Measurements from ENCODE around the gene PLA2G4E.

The PLA2G4E gene

DNA sequence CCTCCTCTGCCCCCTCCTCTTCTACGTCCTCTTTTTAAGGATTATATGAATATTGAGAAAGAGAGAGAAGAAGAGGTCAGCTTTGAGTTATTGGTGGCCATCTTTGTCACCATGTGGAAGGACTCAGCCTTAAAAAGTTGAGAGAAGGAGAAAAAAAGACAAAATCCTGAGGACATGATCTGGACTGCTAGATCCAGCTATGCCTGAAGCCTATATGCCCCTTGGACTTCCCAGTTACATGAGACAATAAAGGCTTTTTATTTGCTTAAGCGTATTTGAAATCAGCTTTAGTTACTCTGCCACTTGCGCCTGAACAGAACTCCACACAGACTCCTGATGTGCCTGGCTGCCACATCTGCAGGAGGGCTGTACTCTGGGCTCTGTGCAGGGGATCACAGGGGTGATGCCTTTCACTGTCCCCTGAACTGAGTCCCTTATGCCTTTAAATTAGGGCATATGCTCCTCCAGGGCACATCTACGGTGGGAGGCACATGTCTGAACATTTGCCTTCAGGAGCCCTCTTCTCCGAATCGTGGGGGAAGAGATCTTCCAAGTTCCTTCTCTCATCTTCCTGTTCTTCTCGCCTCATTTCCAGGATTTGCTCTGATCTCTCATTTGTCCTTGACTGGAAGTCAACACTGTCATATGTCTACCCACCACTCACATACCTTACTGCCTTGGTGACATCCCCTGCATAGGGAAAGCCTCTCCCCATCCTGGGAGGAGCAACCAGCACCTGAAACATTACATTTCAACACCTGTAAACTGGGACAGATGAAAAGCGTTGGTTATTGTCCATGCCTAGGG, 14.0 kb upstream of the PLA2G4E start:
- no peaks in the 10 kb centered on the region for H3K27me3 ChIP-seq (ENCODE audit: insufficient read depth, low read length)
- no peaks in the 10 kb centered on the region for H4K20me1 ChIP-seq (ENCODE audit: insufficient read depth, low read length)
- peak overlapping the region; percentile 59 for H3K4me2 ChIP-seq (ENCODE audit: low read length)
- no peaks in the 10 kb centered on the region for H3K79me2 ChIP-seq (ENCODE audit: insufficient read depth, low read length)
- no peak overlapping the region for H2AFZ ChIP-seq (ENCODE audit: low read length)
- no peaks in the 10 kb centered on the region for H3K9me2 ChIP-seq (ENCODE audit: low read depth, low read length)
- H3K4me3 ChIP-seq (ENCODE audit: low read depth, low read length, poor library complexity, severe bottlenecking), result peak overlapping the region; percentile 40
- no peaks in the 10 kb centered on the region for H3K9me3 ChIP-seq (ENCODE audit: low read length)
- no peak for TF ChIP-seq EZH2 (IDR thresholded peaks at IDR 0.05; ENCODE audit: borderline replicate concordance, low read length)
- TF ChIP-seq, protein P1, sequence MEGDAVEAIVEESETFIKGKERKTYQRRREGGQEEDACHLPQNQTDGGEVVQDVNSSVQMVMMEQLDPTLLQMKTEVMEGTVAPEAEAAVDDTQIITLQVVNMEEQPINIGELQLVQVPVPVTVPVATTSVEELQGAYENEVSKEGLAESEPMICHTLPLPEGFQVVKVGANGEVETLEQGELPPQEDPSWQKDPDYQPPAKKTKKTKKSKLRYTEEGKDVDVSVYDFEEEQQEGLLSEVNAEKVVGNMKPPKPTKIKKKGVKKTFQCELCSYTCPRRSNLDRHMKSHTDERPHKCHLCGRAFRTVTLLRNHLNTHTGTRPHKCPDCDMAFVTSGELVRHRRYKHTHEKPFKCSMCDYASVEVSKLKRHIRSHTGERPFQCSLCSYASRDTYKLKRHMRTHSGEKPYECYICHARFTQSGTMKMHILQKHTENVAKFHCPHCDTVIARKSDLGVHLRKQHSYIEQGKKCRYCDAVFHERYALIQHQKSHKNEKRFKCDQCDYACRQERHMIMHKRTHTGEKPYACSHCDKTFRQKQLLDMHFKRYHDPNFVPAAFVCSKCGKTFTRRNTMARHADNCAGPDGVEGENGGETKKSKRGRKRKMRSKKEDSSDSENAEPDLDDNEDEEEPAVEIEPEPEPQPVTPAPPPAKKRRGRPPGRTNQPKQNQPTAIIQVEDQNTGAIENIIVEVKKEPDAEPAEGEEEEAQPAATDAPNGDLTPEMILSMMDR (IDR thresholded peaks at IDR 0.05; ENCODE audit: low read length), result no peak
- H3K36me3 ChIP-seq (ENCODE audit: insufficient read depth, low read length), result no peaks in the 10 kb centered on the region
- H3F3A ChIP-seq (ENCODE audit: insufficient read depth, low read length), result no peaks in the 10 kb centered on the region
- peaks cover 27% of the 10 kb centered on the region for H3K4me1 ChIP-seq (ENCODE audit: insufficient read depth, low read length, severe bottlenecking)
- H3K27ac ChIP-seq (ENCODE audit: low read depth, low read length, poor library complexity, severe bottlenecking), result peak overlapping the region; percentile 49
- no peak overlapping the region for H3K9ac ChIP-seq (ENCODE audit: low read length)

GRCh38 chr15:42033214-42033873, 12.5 kb upstream of the PLA2G4E start:
- no peak for TF ChIP-seq EZH2 (IDR thresholded peaks at IDR 0.05; ENCODE audit: borderline replicate concordance, low read length)
- TF ChIP-seq, protein P1 (IDR thresholded peaks at IDR 0.05; ENCODE audit: low read length), result no peak
- Histone ChIP-seq H2AFZ (ENCODE audit: low read length) (no peak overlapping the region), H4K20me1 (ENCODE audit: insufficient read depth, low read length) (no peaks in the 10 kb centered on the region), H3K79me2 (ENCODE audit: insufficient read depth, low read length) (no peaks in the 10 kb centered on the region), H3F3A (ENCODE audit: insufficient read depth, low read length) (no peaks in the 10 kb centered on the region), H3K27me3 (ENCODE audit: insufficient read depth, low read length) (no peaks in the 10 kb centered on the region), H3K27ac (ENCODE audit: low read depth, low read length, poor library complexity, severe bottlenecking) (no peak overlapping the region), H3K4me3 (ENCODE audit: low read depth, low read length, poor library complexity, severe bottlenecking) (no peak overlapping the region), H3K4me2 (ENCODE audit: low read length) (no peak overlapping the region), H3K9me2 (ENCODE audit: low read depth, low read length) (no peaks in the 10 kb centered on the region), H3K9ac (ENCODE audit: low read length) (no peak overlapping the region), H3K9me3 (ENCODE audit: low read length) (no peaks in the 10 kb centered on the region), H3K4me1 (ENCODE audit: insufficient read depth, low read length, severe bottlenecking) (peaks cover 27% of the 10 kb centered on the region), H3K36me3 (ENCODE audit: insufficient read depth, low read length) (no peaks in the 10 kb centered on the region)

DNA sequence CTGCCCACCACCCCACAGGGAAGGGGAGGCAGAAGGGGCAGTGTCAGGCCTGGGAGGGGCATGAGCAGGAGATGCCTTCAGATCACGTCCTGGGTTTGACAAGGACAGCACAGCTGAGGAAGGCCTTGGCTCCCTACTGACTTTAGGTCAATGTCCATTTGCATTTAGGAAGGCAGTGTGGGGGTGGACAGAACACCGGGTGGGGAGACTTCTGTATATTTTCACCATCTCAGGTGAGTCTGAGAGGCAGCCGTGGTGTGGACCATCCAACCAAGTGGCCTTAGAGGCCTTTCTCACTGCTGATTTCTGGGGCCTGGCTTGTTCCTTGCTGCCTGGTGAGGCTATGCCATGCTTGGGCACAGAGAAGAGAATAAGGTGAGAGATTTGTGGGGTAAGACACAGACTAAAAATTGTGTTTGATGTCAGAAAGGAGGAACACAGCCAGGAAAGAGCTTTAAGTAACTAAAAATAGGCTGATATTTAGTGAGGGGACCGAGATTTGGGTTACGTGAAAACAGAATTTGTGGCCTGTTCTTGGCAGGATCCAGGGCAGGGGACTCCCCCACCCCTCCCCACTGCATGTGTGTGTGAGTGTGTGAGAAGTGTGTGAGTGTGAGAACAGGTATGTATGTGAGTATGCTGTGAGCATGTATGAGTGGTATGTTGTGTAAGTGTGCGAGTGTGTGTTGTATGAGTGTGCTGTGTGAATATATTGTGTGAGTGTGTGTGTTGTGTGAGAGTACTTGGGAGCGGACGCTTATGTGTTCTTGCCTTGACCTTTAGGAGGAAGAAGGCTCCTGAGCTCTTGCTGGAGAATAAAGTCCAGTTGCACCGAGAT, 11.8 kb upstream of the PLA2G4E start:
- no peak overlapping the region for H3K9ac ChIP-seq (ENCODE audit: low read length)
- H3K27me3 ChIP-seq (ENCODE audit: insufficient read depth, low read length), result 0 out of 2 replicates have a peak, but pooled peaks cover under 1% of the 10 kb centered on the region
- H3K36me3 ChIP-seq (ENCODE audit: insufficient read depth, low read length), result no peaks in the 10 kb centered on the region
- H3K9me2 ChIP-seq (ENCODE audit: low read depth, low read length), result no peaks in the 10 kb centered on the region
- TF ChIP-seq, protein P1 (IDR thresholded peaks at IDR 0.05; ENCODE audit: low read length), result no peak
- no peak for TF ChIP-seq EZH2 (IDR thresholded peaks at IDR 0.05; ENCODE audit: borderline replicate concordance, low read length)
- peaks cover 22% of the 10 kb centered on the region for H3K4me1 ChIP-seq (ENCODE audit: insufficient read depth, low read length, severe bottlenecking)
- no peaks in the 10 kb centered on the region for H3F3A ChIP-seq (ENCODE audit: insufficient read depth, low read length)
- no peaks in the 10 kb centered on the region for H3K9me3 ChIP-seq (ENCODE audit: low read length)
- no peak overlapping the region for H3K4me3 ChIP-seq (ENCODE audit: low read depth, low read length, poor library complexity, severe bottlenecking)
- H3K79me2 ChIP-seq (ENCODE audit: insufficient read depth, low read length), result no peaks in the 10 kb centered on the region
- H3K27ac ChIP-seq (ENCODE audit: low read depth, low read length, poor library complexity, severe bottlenecking), result no peak overlapping the region
- no peak overlapping the region for H3K4me2 ChIP-seq (ENCODE audit: low read length)
- no peaks in the 10 kb centered on the region for H4K20me1 ChIP-seq (ENCODE audit: insufficient read depth, low read length)
- H2AFZ ChIP-seq (ENCODE audit: low read length), result no peak overlapping the region
